Brain microvascular endothelial cell (primary cell): Measurements from ENCODE around the gene SPATA2L.

Experiments used
- DNase-seq: peaks from one replicate; pipeline ENCODE4 v3.0.0-alpha.2; 2020
- H3K27ac ChIP-seq: fragments of 250-450 bp; sonication (Bioruptor Pico); 2 replicates; pipeline ENCODE4 v1.5.1; 2020; ENCODE audit warnings: mild to moderate bottlenecking, moderate library complexity
- H3K27me3 ChIP-seq: fragments of 250-450 bp; sonication (Bioruptor Pico); replicated peaks from 2 replicates; pipeline ENCODE4 v1.5.1; 2020; ENCODE audit warnings: mild to moderate bottlenecking
- H3K36me3 ChIP-seq: fragments of 250-450 bp; sonication (Bioruptor Pico); replicated peaks from 2 replicates; pipeline ENCODE4 v1.5.1; 2020; ENCODE audit warnings: mild to moderate bottlenecking
- H3K4me3 ChIP-seq: 2 replicates; pipeline ENCODE4 v1.5.1; 2011; ENCODE audit warnings: low read depth, mild to moderate bottlenecking, control low read depth, low read length, moderate library complexity
- in situ Hi-C: cut with HindIII; loops from 2 replicates; pipeline ENCODE4 v1.10.0; 2017; ENCODE audit warnings: low sequenced_read_pairs, low pct_ligation_motif_present
- TF ChIP-seq, protein P1 (sequence below): IDR thresholded peaks from 2 replicates; pipeline ENCODE4 v1.5.1; 2011; ENCODE audit warnings: low read depth, mild to moderate bottlenecking, moderate library complexity, low read length, control low read depth, inconsistent platforms; ENCODE audit errors: missing control alignments

The SPATA2L gene, protein sequence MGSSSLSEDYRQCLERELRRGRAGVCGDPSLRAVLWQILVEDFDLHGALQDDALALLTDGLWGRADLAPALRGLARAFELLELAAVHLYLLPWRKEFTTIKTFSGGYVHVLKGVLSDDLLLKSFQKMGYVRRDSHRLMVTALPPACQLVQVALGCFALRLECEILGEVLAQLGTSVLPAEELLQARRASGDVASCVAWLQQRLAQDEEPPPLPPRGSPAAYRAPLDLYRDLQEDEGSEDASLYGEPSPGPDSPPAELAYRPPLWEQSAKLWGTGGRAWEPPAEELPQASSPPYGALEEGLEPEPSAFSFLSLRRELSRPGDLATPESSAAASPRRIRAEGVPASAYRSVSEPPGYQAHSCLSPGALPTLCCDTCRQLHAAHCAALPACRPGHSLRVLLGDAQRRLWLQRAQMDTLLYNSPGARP

DNA sequence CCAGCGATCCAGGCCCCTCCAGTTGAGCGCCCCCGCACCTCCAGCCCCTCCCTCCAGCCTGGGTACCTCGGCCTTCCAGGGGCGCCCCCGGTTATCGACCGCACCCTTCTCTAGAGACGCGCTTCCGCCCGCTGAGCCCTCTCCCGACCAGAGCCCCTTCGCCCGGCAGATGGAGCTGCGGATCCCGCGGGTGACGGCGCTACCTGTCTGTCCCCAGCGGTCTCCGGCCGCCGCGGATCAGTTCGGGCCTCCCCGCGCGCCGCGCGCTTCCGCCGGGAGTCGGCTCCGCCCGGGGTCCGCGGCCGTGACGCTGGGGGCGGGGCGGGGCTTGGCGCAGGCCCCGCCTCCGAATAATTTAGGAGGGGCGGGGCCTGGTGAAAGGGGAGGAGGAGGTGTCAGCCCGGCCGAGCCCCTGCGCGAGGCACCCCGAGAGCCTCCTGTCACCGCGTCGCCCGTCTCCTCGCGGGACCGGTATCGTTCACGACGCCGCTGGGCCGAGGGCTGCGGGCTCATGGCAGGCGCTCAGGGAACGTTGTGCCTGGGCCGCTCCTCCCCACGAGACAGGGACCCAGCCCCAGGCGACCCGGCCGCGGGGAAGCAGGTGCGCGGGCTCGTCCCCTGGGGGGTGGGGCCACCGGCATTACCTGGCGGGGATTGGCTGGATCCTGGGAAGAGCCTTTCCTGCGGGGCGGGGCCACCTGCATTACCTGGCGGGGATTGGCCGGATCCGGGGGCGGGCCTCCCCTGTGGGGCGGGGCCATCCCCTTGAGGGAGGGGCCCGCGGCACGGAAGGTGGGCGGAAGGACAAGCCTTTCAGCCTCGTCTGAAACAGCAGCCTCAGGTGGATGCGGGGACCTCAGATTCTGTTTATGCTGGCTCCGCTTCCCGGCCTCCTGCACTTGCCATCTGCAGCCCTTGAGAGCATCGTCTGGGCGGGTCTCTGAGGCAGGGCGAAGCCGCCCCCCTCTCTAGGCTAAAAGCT lies at the start of gene SPATA2L:
TSS of gene SPATA2L (minus strand) at position 281 of the 982 bp plus-strand sequence. CDS start 473 bp downstream, outside the sequence.
- DNase-seq = peak; percentile 85
- Histone ChIP-seq H3K36me3 (peaks cover 3% of the 10 kb centered on the region), H3K4me3 (peak within 1 kb of the TSS; percentile 77), H3K27me3 (no peaks in the 10 kb centered on the region), H3K27ac (peak within 1 kb of the TSS; percentile 42)
- in situ Hi-C loops = no loop called here
- TF ChIP-seq, protein P1, sequence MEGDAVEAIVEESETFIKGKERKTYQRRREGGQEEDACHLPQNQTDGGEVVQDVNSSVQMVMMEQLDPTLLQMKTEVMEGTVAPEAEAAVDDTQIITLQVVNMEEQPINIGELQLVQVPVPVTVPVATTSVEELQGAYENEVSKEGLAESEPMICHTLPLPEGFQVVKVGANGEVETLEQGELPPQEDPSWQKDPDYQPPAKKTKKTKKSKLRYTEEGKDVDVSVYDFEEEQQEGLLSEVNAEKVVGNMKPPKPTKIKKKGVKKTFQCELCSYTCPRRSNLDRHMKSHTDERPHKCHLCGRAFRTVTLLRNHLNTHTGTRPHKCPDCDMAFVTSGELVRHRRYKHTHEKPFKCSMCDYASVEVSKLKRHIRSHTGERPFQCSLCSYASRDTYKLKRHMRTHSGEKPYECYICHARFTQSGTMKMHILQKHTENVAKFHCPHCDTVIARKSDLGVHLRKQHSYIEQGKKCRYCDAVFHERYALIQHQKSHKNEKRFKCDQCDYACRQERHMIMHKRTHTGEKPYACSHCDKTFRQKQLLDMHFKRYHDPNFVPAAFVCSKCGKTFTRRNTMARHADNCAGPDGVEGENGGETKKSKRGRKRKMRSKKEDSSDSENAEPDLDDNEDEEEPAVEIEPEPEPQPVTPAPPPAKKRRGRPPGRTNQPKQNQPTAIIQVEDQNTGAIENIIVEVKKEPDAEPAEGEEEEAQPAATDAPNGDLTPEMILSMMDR = peak; percentile 28

DNA sequence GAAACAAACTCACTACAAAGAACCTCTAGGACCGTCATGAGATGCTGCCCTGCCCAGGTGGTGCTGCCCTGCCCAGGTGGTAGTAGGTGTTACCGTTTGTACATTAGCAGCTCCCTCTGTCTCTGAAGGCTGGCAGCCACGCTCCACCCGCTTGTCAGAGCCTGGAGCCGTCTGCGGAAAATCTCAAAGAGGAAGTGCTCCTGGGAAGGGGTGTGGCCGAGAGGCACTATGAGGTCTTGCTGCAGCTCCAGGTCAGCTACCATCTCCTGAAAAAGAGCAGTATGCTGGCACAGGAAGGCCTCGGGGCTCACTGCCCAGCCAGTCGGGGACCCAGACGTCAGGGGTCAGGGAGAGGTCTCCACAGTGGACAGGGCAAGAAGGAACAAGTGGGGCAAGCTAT lies 48.1 kb upstream of the SPATA2L start:
- in situ Hi-C loops = no loop called here
- H3K27ac ChIP-seq = no peak overlapping the region
- H3K4me3 ChIP-seq = no peak overlapping the region
- H3K36me3 ChIP-seq = peaks cover 5% of the 10 kb centered on the region
- TF ChIP-seq, protein P1 = no peak
- no peak for DNase-seq
- H3K27me3 ChIP-seq = no peaks in the 10 kb centered on the region

DNA sequence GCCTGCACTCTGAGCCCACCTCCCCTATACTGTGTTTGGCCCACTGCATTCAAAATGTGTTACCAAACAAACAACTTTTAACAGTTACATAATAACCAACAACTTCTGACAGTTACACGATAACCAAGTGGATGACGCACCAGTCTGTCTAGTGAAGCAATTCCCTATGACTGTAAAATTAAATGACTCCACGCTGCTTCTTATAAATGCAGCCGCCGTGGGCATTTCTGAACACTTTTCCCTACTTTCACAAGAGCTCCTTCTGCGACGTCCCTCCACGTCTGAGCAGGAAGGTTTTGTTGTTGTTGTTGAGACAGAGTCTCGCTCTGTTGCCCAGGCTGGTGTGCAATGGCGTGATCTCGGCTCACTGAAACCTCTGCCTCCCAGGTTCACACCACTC lies 47.4 kb upstream of the SPATA2L start:
- Histone ChIP-seq H3K27ac (no peak overlapping the region), H3K4me3 (no peak overlapping the region), H3K36me3 (peaks cover 5% of the 10 kb centered on the region), H3K27me3 (no peaks in the 10 kb centered on the region)
- TF ChIP-seq, protein P1 = no peak
- DNase-seq = no peak
- in situ Hi-C loops = no loop called here

DNA sequence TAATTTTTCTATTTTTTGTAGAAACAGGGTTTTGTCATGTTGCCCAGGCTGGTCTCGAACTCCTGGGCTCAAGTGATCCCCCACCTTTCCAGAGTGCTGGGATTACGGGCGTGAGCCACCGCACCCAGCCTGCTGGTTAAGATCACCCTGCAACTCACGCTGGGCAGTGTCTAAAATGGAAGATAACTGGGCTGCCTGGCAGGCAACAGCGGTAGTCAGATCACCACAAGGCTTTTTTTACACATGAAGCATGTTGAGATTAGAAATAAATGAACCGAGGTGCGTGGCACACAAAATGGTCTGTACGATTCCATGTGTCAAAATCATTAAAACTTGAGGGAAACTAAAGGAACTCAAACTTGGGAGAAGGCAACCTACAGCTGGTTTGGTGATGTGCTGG lies 46.6 kb upstream of the SPATA2L start:
- Histone ChIP-seq H3K27ac (no peak overlapping the region), H3K27me3 (no peaks in the 10 kb centered on the region), H3K36me3 (peaks cover 5% of the 10 kb centered on the region), H3K4me3 (no peak overlapping the region)
- in situ Hi-C loops = no loop called here
- TF ChIP-seq, protein P1 = no peak
- no peak for DNase-seq

DNA sequence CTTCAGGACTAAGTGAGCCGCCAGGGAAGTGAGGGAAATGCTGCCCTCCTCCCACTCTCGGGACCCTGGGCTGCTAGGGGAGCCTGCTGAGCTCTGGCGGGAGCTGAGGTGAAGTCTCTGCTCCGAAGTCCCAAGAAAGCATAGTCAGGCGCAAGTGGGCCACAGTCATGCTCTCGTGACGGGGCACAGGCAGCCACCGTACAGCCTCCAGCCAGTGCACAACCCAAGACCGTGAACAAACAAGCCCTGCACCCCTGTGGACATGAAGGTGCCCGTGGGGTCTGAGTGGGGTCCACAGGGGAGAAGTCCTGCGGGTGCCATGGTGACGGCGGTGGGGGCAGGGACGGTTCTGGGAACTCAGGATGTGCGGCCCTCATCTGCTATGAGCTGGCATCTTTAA lies 44.5 kb upstream of the SPATA2L start:
- in situ Hi-C loops = no loop called here
- Histone ChIP-seq H3K36me3 (peaks cover 11% of the 10 kb centered on the region), H3K27ac (no peak overlapping the region), H3K27me3 (no peaks in the 10 kb centered on the region), H3K4me3 (no peak overlapping the region)
- no peak for DNase-seq
- TF ChIP-seq, protein P1 = no peak
